GM19035 (cell line): ENCODE results near the gene BTNL3.
A peak's percentile ranks its signal among the peaks of the same experiment; 100 is the strongest.
"Not testable (repeated sequence)": the region's sequence is repeated elsewhere in the genome, so short reads cannot be mapped to it uniquely, and the experiment has no call there.

Experiments
- ATAC-seq: cut with Tn5 transposase; IDR thresholded peaks from one replicate; pipeline ENCODE4 v1.9.1; 2021; ENCODE audit not compliant: unreplicated experiment

BTNL3 gene, protein sequence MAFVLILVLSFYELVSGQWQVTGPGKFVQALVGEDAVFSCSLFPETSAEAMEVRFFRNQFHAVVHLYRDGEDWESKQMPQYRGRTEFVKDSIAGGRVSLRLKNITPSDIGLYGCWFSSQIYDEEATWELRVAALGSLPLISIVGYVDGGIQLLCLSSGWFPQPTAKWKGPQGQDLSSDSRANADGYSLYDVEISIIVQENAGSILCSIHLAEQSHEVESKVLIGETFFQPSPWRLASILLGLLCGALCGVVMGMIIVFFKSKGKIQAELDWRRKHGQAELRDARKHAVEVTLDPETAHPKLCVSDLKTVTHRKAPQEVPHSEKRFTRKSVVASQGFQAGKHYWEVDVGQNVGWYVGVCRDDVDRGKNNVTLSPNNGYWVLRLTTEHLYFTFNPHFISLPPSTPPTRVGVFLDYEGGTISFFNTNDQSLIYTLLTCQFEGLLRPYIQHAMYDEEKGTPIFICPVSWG

DNA sequence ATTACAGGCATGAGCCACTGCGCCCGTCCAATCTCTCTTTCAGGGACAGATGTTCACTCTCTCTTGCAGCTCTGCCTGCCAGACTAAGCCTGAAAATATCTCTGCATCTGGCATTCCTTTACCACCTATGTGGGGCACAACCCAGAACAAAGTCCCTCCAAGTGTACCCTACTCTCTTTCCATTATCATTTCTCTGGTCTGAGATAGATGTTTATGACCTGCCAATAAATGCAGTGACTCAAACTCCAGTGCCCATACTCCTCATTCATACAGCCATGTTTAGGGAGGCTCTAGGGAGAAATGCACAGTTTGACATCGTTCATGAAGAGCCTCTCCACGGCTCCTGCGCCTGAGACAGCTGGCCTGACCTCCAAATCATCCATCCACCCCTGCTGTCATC lies at the start of gene BTNL3:
BTNL3 (plus strand) TSS at position 255 of the 400 bp plus-strand sequence. CDS start 183 bp downstream, outside the sequence.
- ATAC-seq, result no peak

GRCh38 chr5:180950291-180950949 lies 38.2 kb upstream of the BTNL3 start:
- no peak for ATAC-seq

DNA sequence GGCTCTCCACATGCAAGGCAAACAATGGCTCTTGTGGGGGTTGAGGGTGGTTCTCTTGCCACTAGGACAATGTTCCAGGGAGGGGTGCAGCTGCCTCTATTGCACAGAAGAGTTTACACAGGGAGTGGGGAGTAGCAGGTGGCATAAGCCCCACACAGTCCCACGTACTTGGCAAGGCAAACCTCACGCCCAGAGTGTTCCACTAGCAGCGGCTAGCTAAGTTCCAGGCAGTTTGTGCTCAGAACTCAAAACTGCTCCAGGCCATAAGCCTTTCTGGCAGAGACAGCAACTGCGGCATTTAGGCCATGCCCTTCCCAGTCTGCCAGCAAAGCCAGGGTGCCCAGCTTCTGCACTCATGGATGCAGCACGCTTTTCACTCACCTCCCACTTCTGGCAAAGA lies 29.0 kb upstream of the BTNL3 start:
- ATAC-seq, result no peak

GRCh38 chr5:180960209-180960608 lies 28.4 kb upstream of the BTNL3 start:
- ATAC-seq, result no peak

GRCh38 chr5:180969406-180969805 lies 19.2 kb upstream of the BTNL3 start:
- ATAC-seq, result no peak

DNA sequence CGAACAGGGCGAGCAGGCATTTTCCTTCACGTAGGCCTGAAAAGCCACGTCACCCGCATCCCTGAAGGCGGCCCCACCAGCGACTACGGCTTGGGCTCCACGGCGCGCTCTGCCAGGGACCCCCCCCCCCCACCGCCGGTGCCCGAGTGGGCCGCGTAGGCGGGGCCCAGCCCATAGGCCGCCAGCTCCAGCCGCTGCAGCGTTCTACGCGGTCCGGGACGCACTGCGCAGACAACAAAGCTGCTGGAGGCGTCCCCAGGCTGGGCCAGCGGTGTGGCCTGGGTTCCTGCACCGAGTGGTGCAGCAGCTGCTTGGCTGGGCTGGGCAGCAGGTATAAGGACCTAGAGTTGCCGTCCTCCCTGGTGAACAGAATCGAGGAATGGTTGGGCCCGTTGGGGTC lies 18.3 kb upstream of the BTNL3 start:
- ATAC-seq, result no peak

DNA sequence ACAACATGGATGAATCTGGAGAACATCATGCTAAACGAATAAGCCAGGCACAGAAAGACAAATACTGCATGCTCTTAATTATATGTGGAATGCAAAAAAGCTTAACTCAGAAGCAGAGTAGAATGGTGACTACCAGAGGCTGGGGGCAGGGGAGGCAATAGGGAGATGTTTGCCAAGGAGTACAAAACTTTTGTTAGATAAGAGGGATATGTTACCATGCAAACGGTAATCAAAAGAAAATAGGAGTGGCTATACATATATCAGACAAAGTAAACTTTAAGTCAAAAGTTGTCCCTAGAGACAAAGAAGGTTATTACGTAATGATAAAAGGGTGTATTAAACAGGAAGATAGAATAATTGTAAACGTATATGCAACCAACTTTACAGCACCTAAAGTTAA lies 17.8 kb upstream of the BTNL3 start:
- ATAC-seq, result no peak

DNA sequence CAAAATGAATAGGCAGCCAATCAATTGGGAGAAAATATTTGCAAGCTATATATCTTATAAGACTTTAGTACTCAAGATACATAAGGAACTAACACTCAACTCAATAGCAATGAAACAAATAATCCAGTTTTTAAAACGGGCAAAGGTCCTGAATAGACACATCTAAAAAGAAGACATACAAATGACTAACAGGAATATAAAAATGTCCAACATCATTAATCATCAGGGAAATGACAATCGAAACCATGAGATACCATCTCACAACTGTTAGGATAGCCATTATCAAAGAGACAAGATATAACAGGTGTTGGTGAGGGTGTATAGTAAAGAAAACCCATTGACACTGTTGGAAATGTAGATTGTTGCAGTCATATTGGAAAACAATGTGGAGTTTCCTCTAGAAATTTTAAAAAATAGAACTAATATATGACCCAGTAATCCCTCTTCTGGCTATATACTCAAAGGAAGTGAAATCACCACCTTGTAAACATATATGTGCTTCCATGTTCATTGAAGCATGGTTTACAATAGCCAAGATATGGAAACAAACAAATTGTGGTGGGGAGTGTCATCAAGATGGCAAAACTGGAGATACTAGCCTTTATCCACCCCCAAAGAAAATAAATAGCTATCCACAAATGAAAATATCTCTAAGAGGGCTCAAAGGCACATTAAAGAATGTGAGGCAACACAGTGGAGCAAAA lies 13.9 kb upstream of the BTNL3 start:
- ATAC-seq, result no peak

DNA sequence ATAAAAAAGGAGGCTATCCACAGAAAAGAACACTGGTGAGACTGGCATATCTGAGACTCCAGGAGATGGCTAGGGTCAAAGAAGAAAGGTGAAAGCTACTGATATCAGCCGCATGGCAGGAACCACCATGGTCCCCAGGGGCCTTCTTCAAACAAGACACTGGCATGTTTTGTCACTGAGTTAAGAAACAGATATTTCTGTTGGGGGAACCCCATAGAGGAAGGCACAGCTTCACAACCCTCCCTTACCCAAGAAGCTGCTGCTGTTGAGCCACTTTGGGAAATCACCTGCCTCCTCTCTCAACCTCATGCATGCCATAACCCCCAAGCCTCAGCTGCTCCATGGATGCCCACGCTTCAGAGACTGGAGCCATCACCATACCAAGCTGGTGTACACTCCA lies 13.3 kb upstream of the BTNL3 start:
- peak; percentile 83 for ATAC-seq

GRCh38 chr5:180976518-180976917 lies 12.1 kb upstream of the BTNL3 start:
- no peak for ATAC-seq

DNA sequence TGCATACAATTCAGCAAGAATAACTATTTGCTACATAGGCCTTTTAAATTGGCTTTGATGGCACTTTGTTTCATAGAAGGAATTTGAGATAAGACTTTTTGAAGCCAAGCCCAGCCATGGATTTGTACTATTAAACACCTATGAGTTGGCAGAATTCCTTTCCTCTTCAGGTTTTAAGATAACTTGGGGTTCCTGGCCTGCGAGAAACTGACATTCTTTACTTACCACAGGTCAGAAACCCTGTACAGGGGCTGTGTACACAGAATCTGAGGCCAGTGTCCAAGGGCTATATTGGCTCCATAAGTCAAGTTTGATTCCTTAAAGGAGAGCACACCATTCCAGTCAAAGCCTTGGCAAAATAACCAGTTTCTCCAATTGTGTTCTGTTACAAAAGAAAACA lies 10.8 kb upstream of the BTNL3 start:
- no peak for ATAC-seq

DNA sequence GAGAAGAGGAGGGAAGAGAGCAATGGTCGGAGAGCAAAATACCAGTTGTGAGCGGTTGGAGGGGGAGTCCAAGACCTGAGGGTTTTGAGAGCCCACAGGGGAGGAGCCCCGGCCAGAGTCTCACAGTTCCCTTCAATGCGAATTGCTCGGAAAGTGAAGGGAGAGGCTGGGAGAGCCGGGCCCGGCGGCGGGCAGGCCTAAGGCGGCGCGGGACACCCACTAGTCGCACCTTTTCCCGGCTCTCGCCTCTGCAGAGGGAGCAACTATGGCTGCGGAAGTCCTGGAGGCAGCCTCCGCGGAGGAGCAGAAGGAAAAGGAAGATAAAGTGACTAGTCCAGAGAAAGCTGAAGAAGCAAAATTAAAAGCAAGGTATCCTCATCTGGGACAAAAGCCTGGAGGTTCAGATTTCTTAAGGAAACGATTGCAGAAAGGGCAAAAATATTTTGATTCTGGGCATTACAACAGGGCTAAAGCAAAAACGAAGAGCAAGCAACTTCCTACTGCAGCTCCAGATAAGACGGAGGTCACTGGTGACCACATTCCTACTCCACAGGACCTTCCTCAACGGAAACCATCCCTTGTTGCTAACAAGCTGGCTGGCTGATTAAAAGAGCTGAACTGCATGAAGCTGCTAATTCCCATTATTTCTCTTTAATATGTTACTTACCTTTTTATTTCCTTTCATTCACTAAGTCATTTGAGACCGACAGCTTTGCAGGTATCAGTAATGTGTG lies 6.5 kb upstream of the BTNL3 start:
- ATAC-seq, result no peak

DNA sequence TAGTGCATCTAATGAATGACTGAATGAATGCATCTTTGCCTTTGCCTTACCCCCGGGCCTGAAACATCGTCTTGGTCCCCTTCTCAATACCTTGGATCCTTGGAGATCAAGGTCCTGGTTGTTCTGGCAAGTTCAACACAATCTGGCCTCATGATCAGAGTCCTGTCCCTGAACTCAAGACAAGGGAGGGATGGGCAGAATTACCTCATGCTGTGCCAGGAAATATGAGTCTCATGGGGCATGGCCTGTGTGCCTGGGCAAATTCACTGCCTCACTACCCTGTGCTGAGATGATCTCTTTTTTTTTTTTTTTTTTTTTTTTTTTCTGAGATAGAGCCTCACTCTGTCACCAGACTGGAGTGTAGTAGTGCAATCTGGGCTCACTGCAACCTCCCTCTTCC lies 630 bp upstream of the BTNL3 start:
- ATAC-seq, result no peak

GRCh38 chr5:180990086-180990881 lies 1.6 kb downstream of the BTNL3 start:
- ATAC-seq, result no peak

- no peak for ATAC-seq
These were observed 2.2 kb downstream of the BTNL3 start for GRCh38 chr5:180990882-180991242.

DNA sequence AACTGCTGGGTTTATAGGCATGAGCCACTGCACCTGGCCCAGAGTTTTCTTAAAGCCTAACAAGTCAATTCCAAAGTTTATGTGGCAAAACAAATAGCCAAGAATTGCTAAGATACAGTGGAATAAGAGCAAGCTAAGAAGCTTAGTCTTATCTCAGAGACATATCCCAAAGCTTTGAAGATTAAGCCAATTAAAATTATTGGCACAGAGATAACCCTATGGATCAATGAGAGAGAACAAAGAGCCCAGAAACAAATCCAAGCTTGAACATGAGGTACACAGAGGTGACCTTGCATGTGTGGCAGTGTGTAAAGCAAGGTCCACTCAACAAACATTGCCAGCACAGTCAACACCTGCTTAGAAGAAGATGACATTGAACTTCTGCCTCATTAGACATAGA lies 13.3 kb downstream of the BTNL3 start:
- no peak for ATAC-seq

GRCh38 chr5:181005791-181006190 lies 17.1 kb downstream of the BTNL3 start:
- no peak for ATAC-seq

DNA sequence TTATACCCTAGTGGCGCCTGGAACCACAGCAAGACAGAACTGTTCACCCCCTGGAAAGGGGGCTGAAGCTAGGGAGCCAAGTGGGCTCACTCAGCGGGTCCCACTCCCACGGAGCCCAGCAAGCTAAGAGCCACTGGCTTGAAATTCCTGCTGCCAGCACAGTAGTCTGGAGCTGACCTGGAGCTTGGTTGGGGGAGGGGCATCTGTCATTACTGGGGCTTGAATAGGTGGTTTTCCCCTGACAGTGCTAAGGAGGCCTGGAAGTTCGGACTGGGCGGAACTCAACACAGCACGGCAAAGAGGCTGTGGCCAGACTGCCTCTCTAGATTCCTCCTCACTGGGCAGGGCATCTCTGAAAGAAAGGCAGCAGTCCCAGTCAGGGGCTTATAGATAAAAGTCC lies 19.5 kb downstream of the BTNL3 start:
- no peak for ATAC-seq

DNA sequence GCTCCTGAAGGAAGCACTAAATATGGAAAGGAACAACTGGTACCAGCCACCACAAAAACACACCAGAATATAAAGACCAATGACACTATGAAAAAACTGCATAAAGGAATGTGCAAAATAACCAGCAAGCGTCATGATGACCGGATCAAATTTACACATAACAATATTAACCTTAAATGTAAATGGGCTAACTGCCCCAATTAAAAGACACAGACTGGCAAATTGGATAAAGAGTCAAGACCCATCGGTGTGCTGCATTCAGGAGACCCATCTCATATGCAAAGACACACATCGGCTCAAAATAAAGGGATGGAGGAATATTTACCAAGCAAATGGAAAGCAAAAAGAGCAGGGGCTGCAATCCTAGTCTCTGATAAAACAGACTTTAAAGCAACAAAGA lies 21.4 kb downstream of the BTNL3 start:
- ATAC-seq, result not testable (repeated sequence)

- not testable (repeated sequence) for ATAC-seq
These were observed 26.0 kb downstream of the BTNL3 start for GRCh38 chr5:181014654-181015053.
